ENCODE measurements around the gene SHROOM3.

The SHROOM3 gene

GRCh38 chr4:76441881-76442280 lies 6.9 kb downstream of the SHROOM3 start:
- Histone ChIP-seq H3K4me1 (ENCODE audit: control insufficient read depth in 1 of 2, insufficient read depth in 1 of 2, low read depth in 1 of 2, low read length in 1 of 2) (no peaks in the 10 kb centered on the region), H3K36me3 (no peaks in the 10 kb centered on the region), H3K9me3 (no peaks in the 10 kb centered on the region), H3K27ac (no peak overlapping the region), H3K27me3 (peaks cover 28% of the 10 kb centered on the region), H3K4me3 (ENCODE audit: low read depth in 1 of 2, low read length in 1 of 2) (no peak overlapping the region)
- TF ChIP-seq CTCF (IDR thresholded peaks at IDR 0.05): no peak

- Histone ChIP-seq H3K9me3 (no peaks in the 10 kb centered on the region), H3K4me1 (ENCODE audit: control insufficient read depth in 1 of 2, insufficient read depth in 1 of 2, low read depth in 1 of 2, low read length in 1 of 2) (no peaks in the 10 kb centered on the region), H3K36me3 (no peaks in the 10 kb centered on the region), H3K27ac (no peak overlapping the region), H3K27me3 (peaks cover 19% of the 10 kb centered on the region), H3K4me3 (ENCODE audit: low read depth in 1 of 2, low read length in 1 of 2) (no peak overlapping the region)
- TF ChIP-seq CTCF (IDR thresholded peaks at IDR 0.05): no peak
Measured at GRCh38 chr4:76442807-76443206, 7.8 kb downstream of the SHROOM3 start.

GRCh38 chr4:76443376-76443775 lies 8.3 kb downstream of the SHROOM3 start:
- Histone ChIP-seq H3K27me3 (peaks cover 13% of the 10 kb centered on the region), H3K27ac (no peak overlapping the region), H3K9me3 (no peaks in the 10 kb centered on the region), H3K36me3 (no peaks in the 10 kb centered on the region), H3K4me1 (ENCODE audit: control insufficient read depth in 1 of 2, insufficient read depth in 1 of 2, low read depth in 1 of 2, low read length in 1 of 2) (no peaks in the 10 kb centered on the region), H3K4me3 (ENCODE audit: low read depth in 1 of 2, low read length in 1 of 2) (no peak overlapping the region)
- no peak for TF ChIP-seq CTCF (IDR thresholded peaks at IDR 0.05)

GRCh38 chr4:76445911-76446310 lies 10.9 kb downstream of the SHROOM3 start:
- Histone ChIP-seq H3K27me3 (no peaks in the 10 kb centered on the region), H3K4me1 (ENCODE audit: control insufficient read depth in 1 of 2, insufficient read depth in 1 of 2, low read depth in 1 of 2, low read length in 1 of 2) (no peaks in the 10 kb centered on the region), H3K4me3 (ENCODE audit: low read depth in 1 of 2, low read length in 1 of 2) (no peak overlapping the region), H3K27ac (no peak overlapping the region), H3K9me3 (no peaks in the 10 kb centered on the region), H3K36me3 (no peaks in the 10 kb centered on the region)
- no peak for TF ChIP-seq CTCF (IDR thresholded peaks at IDR 0.05)

GRCh38 chr4:76447393-76447851 lies 12.4 kb downstream of the SHROOM3 start:
- H3K27ac ChIP-seq: no peak overlapping the region
- no peaks in the 10 kb centered on the region for H3K36me3 ChIP-seq
- H3K9me3 ChIP-seq: no peaks in the 10 kb centered on the region
- no peaks in the 10 kb centered on the region for H3K4me1 ChIP-seq (ENCODE audit: control insufficient read depth in 1 of 2, insufficient read depth in 1 of 2, low read depth in 1 of 2, low read length in 1 of 2)
- H3K27me3 ChIP-seq: no peaks in the 10 kb centered on the region
- no peak for TF ChIP-seq CTCF (IDR thresholded peaks at IDR 0.05)
- H3K4me3 ChIP-seq (ENCODE audit: low read depth in 1 of 2, low read length in 1 of 2): no peak overlapping the region

GRCh38 chr4:76448211-76448610 lies 13.2 kb downstream of the SHROOM3 start:
- Histone ChIP-seq H3K36me3 (no peaks in the 10 kb centered on the region), H3K27me3 (no peaks in the 10 kb centered on the region), H3K4me1 (ENCODE audit: control insufficient read depth in 1 of 2, insufficient read depth in 1 of 2, low read depth in 1 of 2, low read length in 1 of 2) (no peaks in the 10 kb centered on the region), H3K27ac (no peak overlapping the region), H3K9me3 (no peaks in the 10 kb centered on the region), H3K4me3 (ENCODE audit: low read depth in 1 of 2, low read length in 1 of 2) (no peak overlapping the region)
- TF ChIP-seq CTCF (IDR thresholded peaks at IDR 0.05): no peak
